GM10847 (cell line): ENCODE results near the gene NUTM1.

Source experiments
- POLR2A ChIP-seq: IDR thresholded peaks from 2 replicates; pipeline ENCODE4 v1.6.1; 2011; ENCODE audit not compliant: insufficient read length; ENCODE audit errors: extremely low read depth

The NUTM1 gene

GRCh38 chr15:34354286-34354685, 11.2 kb downstream of the NUTM1 start:
- TF ChIP-seq POLR2A = no peak

GRCh38 chr15:34355241-34355640, 12.1 kb downstream of the NUTM1 start:
- no peak for TF ChIP-seq POLR2A

- no peak for TF ChIP-seq POLR2A
These were observed 14.5 kb downstream of the NUTM1 start for GRCh38 chr15:34357653-34358052.

GRCh38 chr15:34358367-34358766, 15.3 kb downstream of the NUTM1 start:
- no peak for TF ChIP-seq POLR2A

GRCh38 chr15:34358948-34359347, 15.8 kb downstream of the NUTM1 start:
- no peak for TF ChIP-seq POLR2A

- TF ChIP-seq POLR2A = no peak
These were observed 16.3 kb downstream of the NUTM1 start for GRCh38 chr15:34359416-34359815.

GRCh38 chr15:34360298-34360697, 17.2 kb downstream of the NUTM1 start:
- no peak for TF ChIP-seq POLR2A

GRCh38 chr15:34361278-34361677, 18.2 kb downstream of the NUTM1 start:
- TF ChIP-seq POLR2A = no peak

- no peak for TF ChIP-seq POLR2A
These were observed 19.1 kb downstream of the NUTM1 start for GRCh38 chr15:34362047-34362773.

GRCh38 chr15:34364041-34364440, 20.9 kb downstream of the NUTM1 start:
- TF ChIP-seq POLR2A = no peak

GRCh38 chr15:34365091-34365825, 22.1 kb downstream of the NUTM1 start:
- TF ChIP-seq POLR2A = no peak

- no peak for TF ChIP-seq POLR2A
These were observed 22.7 kb downstream of the NUTM1 start for GRCh38 chr15:34365836-34366235.

- no peak for TF ChIP-seq POLR2A
These were observed 23.4 kb downstream of the NUTM1 start for GRCh38 chr15:34366271-34367065.

GRCh38 chr15:34367101-34368081, 24.3 kb downstream of the NUTM1 start, which contains the start of gene LPCAT4:
Gene LPCAT4, minus strand, starts transcription at chr15:34367196. Its CDS starts 96 bp downstream, at chr15:34367100.
- peak; percentile 79 for TF ChIP-seq POLR2A
